H1 (cell line): ENCODE data around the gene TMEM45B. TPM values are rescaled to one million over a fixed set of nuclear protein-coding genes. Genes with fewer than 3 reads are reported as not detected.

Source experiments
- CBX5 ChIP-seq: fragments of 300-800, 300-1000 bp; sonication (generic); IDR thresholded peaks from 2 replicates; pipeline ENCODE4 v1.7.1; 2016; ENCODE audit warnings: antibody characterized with exemption, low read length, low read depth
- KDM1A ChIP-seq: fragments of 200-600, 300-600 bp; sonication (generic); IDR thresholded peaks from 2 replicates; pipeline ENCODE4 v1.7.1; 2016; ENCODE audit warnings: mild to moderate bottlenecking, low read length, borderline replicate concordance
- TEAD4 ChIP-seq: IDR thresholded peaks from 2 replicates; pipeline ENCODE4 v1.6.1; 2012; ENCODE audit warnings: low read depth, low read length, inconsistent platforms, mixed read lengths
- polyA plus RNA-seq, 7 experiments: library from polyadenylated mRNA; depleted of rRNA in 3 of 7; stranded (reverse) in 5 of 7; unstranded in 2 of 7; fragments of >200 nt in 5 of 7; fragments of 200-250 nt in 2 of 7; gene quantifications; 1 replicate in 5 of 7; 2 replicates in 1 of 7; 4 replicates in 1 of 7; pipeline versions ENCODE4 v1.2.1 to v1.2.3, GENCODE V29; 2011 to 2013; ENCODE audit warnings: missing spikeins in 2 of 7, mixed read lengths in 2 of 7
- total RNA-seq: library from RNA; stranded (reverse); fragmentation: NEBNext Ultra II Directional; extraction: Animal tissue kit (Norgen Biotek cat#: 25700); gene quantifications from 2 replicates; pipeline ENCODE4 v1.2.1, GENCODE V29; 2021
- TF ChIP-seq, protein P1 (sequence below): IDR thresholded peaks from 2 replicates; pipeline ENCODE4 v1.6.1; 2012; ENCODE audit warnings: inconsistent platforms

The TMEM45B gene
- total and polyA plus RNA-seq, 2 of the 8 experiments (the other 6 are each of a cell fraction or from before 2014, with no cell fraction given) = 0.23 TPM; not detected in 1

GRCh38 chr11:129788278-129788677 is 27.4 kb upstream of the TMEM45B start (continued):
- TF ChIP-seq, protein P1, sequence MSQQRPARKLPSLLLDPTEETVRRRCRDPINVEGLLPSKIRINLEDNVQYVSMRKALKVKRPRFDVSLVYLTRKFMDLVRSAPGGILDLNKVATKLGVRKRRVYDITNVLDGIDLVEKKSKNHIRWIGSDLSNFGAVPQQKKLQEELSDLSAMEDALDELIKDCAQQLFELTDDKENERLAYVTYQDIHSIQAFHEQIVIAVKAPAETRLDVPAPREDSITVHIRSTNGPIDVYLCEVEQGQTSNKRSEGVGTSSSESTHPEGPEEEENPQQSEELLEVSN = no peak
- TF ChIP-seq KDM1A = no peak
- TF ChIP-seq TEAD4 = no peak
- no peak for TF ChIP-seq CBX5
